Measurements from ENCODE around the gene CD276. TPM values are rescaled to one million over a fixed set of nuclear protein-coding genes. Genes with fewer than 3 reads are reported as not detected.
A peak's percentile ranks its signal among the peaks of the same experiment; 100 is the strongest.

Gene CD276
- total and polyA plus RNA-seq, 2 experiments from 2014 or later, result 106 to 222 TPM

- Histone ChIP-seq H3K4me2 (no peak overlapping the region), H3K9me3 (ENCODE audit: low read depth) (no peaks in the 10 kb centered on the region), H3K4me3 (no peak overlapping the region), H3K27ac (no peak overlapping the region), H3K9me2 (replicated peaks; ENCODE audit: insufficient read depth) (no peaks in the 10 kb centered on the region), H2AFZ (no peak overlapping the region), H3K27me3 (no peaks in the 10 kb centered on the region), H3K79me2 (peaks cover 26% of the 10 kb centered on the region), H3K36me3 (replicated peaks; ENCODE audit: insufficient read depth, low read depth) (no peaks in the 10 kb centered on the region), H4K20me1 (ENCODE audit: insufficient read depth, poor library complexity, severe bottlenecking) (peaks cover 14% of the 10 kb centered on the region), H3K4me1 (ENCODE audit: insufficient read depth) (peaks cover 17% of the 10 kb centered on the region)
- WGBS (ENCODE audit: low lambda C conversion rate, missing lambda C conversion rate), result 88% methylated on average over 3 of the region's 3 CpGs
- no peak for DNase-seq (ENCODE audit: low spot score)
- TF ChIP-seq, protein P1, sequence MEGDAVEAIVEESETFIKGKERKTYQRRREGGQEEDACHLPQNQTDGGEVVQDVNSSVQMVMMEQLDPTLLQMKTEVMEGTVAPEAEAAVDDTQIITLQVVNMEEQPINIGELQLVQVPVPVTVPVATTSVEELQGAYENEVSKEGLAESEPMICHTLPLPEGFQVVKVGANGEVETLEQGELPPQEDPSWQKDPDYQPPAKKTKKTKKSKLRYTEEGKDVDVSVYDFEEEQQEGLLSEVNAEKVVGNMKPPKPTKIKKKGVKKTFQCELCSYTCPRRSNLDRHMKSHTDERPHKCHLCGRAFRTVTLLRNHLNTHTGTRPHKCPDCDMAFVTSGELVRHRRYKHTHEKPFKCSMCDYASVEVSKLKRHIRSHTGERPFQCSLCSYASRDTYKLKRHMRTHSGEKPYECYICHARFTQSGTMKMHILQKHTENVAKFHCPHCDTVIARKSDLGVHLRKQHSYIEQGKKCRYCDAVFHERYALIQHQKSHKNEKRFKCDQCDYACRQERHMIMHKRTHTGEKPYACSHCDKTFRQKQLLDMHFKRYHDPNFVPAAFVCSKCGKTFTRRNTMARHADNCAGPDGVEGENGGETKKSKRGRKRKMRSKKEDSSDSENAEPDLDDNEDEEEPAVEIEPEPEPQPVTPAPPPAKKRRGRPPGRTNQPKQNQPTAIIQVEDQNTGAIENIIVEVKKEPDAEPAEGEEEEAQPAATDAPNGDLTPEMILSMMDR (IDR thresholded peaks at IDR 0.05; ENCODE audit: poor library complexity), result no peak
- TF ChIP-seq EZH2 (IDR thresholded peaks at IDR 0.05; ENCODE audit: borderline replicate concordance) (no peak), EZH2phosphoT487 (IDR thresholded peaks at IDR 0.05; ENCODE audit: low read depth, severe bottlenecking, unreplicated experiment) (no peak)
Observed at GRCh38 chr15:73681856-73682599, 2.2 kb upstream of the CD276 start.

GRCh38 chr15:73682600-73683090, 1.5 kb upstream of the CD276 start:
- H3K4me3 ChIP-seq, result no peak overlapping the region
- H2AFZ ChIP-seq, result no peak overlapping the region
- H3K9me3 ChIP-seq (ENCODE audit: low read depth), result no peaks in the 10 kb centered on the region
- no peak for DNase-seq (ENCODE audit: low spot score)
- H3K4me2 ChIP-seq, result no peak overlapping the region
- peaks cover 33% of the 10 kb centered on the region for H3K79me2 ChIP-seq
- H3K36me3 ChIP-seq (replicated peaks; ENCODE audit: insufficient read depth, low read depth), result no peaks in the 10 kb centered on the region
- H3K27me3 ChIP-seq, result no peaks in the 10 kb centered on the region
- WGBS (ENCODE audit: low lambda C conversion rate, missing lambda C conversion rate), result 89% methylated on average over 14 of the region's 14 CpGs
- peaks cover 23% of the 10 kb centered on the region for H3K4me1 ChIP-seq (ENCODE audit: insufficient read depth)
- H3K27ac ChIP-seq, result no peak overlapping the region
- TF ChIP-seq, protein P1 (IDR thresholded peaks at IDR 0.05; ENCODE audit: poor library complexity), result no peak
- TF ChIP-seq EZH2phosphoT487 (IDR thresholded peaks at IDR 0.05; ENCODE audit: low read depth, severe bottlenecking, unreplicated experiment) (no peak), EZH2 (IDR thresholded peaks at IDR 0.05; ENCODE audit: borderline replicate concordance) (no peak)
- peaks cover 20% of the 10 kb centered on the region for H4K20me1 ChIP-seq (ENCODE audit: insufficient read depth, poor library complexity, severe bottlenecking)
- no peaks in the 10 kb centered on the region for H3K9me2 ChIP-seq (replicated peaks; ENCODE audit: insufficient read depth)

DNA sequence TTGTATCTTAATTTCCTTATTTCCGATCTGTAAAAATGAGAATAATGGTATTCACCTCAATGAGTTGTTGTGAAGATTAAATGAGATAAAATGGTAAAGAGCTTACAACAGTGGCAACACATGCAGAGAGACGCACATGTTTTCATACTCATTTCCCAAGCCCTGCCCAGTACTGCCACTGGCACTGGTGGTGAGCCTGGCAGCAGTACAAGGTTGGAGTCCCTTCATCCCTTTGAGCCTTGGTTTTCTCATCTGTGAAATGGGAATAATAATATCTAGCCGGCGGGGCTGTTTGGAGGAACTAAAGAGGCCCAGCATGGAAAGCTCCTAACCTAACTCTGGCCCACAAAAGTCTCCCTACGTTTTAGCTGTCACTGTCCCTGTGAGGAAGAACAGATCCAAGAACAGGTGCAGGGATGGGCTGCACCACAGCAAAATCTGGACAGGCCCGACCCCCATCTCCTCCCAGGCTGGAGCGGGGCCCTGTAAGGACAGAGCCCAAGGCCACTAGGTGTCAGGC, 866 bp upstream of the CD276 start:
- Histone ChIP-seq H3K79me2 (peaks cover 39% of the 10 kb centered on the region), H3K36me3 (replicated peaks; ENCODE audit: insufficient read depth, low read depth) (no peaks in the 10 kb centered on the region), H3K9me2 (replicated peaks; ENCODE audit: insufficient read depth) (no peaks in the 10 kb centered on the region), H3K27me3 (no peaks in the 10 kb centered on the region), H3K27ac (peak overlapping the region; percentile 98), H4K20me1 (ENCODE audit: insufficient read depth, poor library complexity, severe bottlenecking) (peaks cover 27% of the 10 kb centered on the region), H3K9me3 (ENCODE audit: low read depth) (no peaks in the 10 kb centered on the region), H3K4me1 (ENCODE audit: insufficient read depth) (peaks cover 30% of the 10 kb centered on the region), H3K4me3 (no peak overlapping the region), H2AFZ (peak overlapping the region; percentile 42), H3K4me2 (peak overlapping the region; percentile 96)
- WGBS (ENCODE audit: low lambda C conversion rate, missing lambda C conversion rate), result 53% methylated on average over 7 of the region's 7 CpGs
- no peak for DNase-seq (ENCODE audit: low spot score)
- TF ChIP-seq EZH2phosphoT487 (IDR thresholded peaks at IDR 0.05; ENCODE audit: low read depth, severe bottlenecking, unreplicated experiment) (no peak), EZH2 (IDR thresholded peaks at IDR 0.05; ENCODE audit: borderline replicate concordance) (no peak)
- TF ChIP-seq, protein P1 (IDR thresholded peaks at IDR 0.05; ENCODE audit: poor library complexity), result peak; percentile 30
